Measurements from ENCODE around the gene RAPGEF6.
"Not testable (repeated sequence)": the region's sequence is repeated elsewhere in the genome, so short reads cannot be mapped to it uniquely, and the experiment has no call there.

RAPGEF6 gene, protein sequence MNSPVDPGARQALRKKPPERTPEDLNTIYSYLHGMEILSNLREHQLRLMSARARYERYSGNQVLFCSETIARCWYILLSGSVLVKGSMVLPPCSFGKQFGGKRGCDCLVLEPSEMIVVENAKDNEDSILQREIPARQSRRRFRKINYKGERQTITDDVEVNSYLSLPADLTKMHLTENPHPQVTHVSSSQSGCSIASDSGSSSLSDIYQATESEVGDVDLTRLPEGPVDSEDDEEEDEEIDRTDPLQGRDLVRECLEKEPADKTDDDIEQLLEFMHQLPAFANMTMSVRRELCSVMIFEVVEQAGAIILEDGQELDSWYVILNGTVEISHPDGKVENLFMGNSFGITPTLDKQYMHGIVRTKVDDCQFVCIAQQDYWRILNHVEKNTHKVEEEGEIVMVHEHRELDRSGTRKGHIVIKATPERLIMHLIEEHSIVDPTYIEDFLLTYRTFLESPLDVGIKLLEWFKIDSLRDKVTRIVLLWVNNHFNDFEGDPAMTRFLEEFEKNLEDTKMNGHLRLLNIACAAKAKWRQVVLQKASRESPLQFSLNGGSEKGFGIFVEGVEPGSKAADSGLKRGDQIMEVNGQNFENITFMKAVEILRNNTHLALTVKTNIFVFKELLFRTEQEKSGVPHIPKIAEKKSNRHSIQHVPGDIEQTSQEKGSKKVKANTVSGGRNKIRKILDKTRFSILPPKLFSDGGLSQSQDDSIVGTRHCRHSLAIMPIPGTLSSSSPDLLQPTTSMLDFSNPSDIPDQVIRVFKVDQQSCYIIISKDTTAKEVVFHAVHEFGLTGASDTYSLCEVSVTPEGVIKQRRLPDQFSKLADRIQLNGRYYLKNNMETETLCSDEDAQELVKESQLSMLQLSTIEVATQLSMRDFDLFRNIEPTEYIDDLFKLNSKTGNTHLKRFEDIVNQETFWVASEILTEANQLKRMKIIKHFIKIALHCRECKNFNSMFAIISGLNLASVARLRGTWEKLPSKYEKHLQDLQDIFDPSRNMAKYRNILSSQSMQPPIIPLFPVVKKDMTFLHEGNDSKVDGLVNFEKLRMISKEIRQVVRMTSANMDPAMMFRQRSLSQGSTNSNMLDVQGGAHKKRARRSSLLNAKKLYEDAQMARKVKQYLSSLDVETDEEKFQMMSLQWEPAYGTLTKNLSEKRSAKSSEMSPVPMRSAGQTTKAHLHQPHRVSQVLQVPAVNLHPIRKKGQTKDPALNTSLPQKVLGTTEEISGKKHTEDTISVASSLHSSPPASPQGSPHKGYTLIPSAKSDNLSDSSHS (N-terminal part only)

DNA sequence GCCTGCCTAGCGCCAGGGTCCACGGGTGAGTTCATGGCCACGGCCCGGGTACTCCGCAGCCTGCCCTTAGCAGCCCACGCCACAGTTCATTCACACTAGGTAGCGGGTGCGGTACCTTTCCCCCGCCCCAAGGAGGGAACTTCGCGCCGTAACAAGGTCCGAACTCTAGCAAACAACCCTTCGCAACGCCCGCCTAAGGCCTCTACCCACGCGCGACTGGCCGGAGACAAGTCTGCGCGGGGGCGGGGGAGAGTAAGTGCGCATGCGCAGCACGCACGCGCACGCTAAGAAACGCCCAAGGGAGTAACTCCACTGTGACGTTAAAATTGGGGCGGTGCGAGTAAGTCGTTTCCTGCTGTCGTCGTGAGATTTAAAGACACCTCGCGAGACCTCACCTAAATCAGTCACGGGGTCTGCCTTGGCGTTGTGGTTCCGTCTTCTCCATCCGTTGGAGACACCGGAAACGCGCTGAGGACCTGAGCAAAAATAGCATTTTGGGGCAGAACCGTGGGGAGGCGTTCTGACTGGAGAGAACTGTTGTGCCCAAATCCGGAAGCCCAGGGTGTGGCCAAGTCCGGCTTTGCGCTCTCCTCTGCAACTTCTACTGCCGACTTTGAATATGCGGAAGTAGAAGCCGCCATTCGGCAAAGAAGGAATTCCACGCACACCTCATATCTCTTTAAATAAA, at the start of gene RAPGEF6:
TSS of gene RAPGEF6 (minus strand) at position 234 of the 688 bp plus-strand sequence. CDS start at position 35, 199 bp downstream.
- H3K4me3 ChIP-seq (ENCODE audit: low read depth, low read length), result peak within 1 kb of the TSS; percentile 81
- TF ChIP-seq, protein P1, sequence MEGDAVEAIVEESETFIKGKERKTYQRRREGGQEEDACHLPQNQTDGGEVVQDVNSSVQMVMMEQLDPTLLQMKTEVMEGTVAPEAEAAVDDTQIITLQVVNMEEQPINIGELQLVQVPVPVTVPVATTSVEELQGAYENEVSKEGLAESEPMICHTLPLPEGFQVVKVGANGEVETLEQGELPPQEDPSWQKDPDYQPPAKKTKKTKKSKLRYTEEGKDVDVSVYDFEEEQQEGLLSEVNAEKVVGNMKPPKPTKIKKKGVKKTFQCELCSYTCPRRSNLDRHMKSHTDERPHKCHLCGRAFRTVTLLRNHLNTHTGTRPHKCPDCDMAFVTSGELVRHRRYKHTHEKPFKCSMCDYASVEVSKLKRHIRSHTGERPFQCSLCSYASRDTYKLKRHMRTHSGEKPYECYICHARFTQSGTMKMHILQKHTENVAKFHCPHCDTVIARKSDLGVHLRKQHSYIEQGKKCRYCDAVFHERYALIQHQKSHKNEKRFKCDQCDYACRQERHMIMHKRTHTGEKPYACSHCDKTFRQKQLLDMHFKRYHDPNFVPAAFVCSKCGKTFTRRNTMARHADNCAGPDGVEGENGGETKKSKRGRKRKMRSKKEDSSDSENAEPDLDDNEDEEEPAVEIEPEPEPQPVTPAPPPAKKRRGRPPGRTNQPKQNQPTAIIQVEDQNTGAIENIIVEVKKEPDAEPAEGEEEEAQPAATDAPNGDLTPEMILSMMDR (IDR thresholded peaks at IDR 0.05; ENCODE audit: insufficient read depth, low read depth, low read length, missing control alignments), result peak; percentile 0
- DNase-seq (ENCODE audit: low read depth), result peak; percentile 100

DNA sequence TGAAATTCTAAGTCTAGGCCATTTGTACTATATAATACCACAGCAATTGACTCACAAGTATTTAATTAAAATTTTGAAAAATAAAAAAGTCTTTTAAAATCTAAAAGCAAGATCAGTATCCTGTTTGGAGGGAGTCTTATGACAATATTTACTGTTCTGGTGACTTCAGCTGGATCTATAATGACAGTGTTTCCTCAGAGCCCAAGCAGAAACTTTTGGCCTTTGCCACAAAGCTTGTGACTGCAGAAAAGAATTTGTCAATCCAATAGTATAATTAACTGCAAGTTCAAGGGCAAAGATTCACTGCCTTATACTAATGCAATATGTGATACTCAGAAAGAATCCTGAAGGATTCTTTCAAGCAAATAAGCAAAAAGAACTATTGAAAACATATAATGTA, 49.6 kb upstream of the RAPGEF6 start:
- no peak overlapping the region for H3K4me3 ChIP-seq (ENCODE audit: low read depth, low read length)
- no peak for DNase-seq (ENCODE audit: low read depth)
- TF ChIP-seq, protein P1 (IDR thresholded peaks at IDR 0.05; ENCODE audit: insufficient read depth, low read depth, low read length, missing control alignments), result no peak

DNA sequence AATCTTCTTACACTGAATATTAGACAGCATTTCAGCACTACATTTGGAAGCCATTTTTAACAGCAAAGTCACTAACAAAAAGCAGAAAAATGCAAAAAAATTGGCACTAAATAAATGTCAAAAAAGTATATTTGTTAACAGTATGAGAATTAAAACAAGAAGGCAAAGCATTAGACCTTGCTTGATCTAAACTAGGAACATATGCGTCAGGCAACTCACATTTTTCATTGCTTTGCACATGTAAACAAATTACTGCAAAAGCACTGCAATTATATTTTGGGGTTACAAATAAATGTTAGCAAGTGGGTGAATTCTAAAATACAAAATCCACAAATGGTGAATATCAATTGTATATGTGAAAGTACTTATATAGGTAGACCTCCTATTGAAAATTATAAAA, 49.0 kb upstream of the RAPGEF6 start:
- TF ChIP-seq, protein P1 (IDR thresholded peaks at IDR 0.05; ENCODE audit: insufficient read depth, low read depth, low read length, missing control alignments), result no peak
- H3K4me3 ChIP-seq (ENCODE audit: low read depth, low read length), result no peak overlapping the region
- DNase-seq (ENCODE audit: low read depth), result no peak

DNA sequence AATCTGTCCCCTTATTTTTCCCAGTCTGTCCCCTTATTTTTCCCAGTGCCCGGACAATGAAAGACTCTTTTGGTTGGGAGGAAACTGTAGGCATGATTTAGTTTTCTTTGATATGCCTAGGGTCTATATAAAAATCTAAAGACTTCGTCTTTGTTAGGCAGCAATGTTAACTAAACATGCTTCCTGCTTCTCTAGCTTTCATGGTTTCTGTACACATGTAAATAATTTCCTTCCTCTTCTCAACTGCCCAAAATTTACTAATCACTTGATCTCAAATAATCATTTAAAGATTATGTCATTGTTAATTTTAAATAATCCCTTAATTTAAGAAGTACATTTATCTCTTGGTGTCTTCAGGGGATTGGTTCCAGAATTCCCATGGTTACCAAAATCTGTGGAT, 47.8 kb upstream of the RAPGEF6 start:
- no peak overlapping the region for H3K4me3 ChIP-seq (ENCODE audit: low read depth, low read length)
- TF ChIP-seq, protein P1 (IDR thresholded peaks at IDR 0.05; ENCODE audit: insufficient read depth, low read depth, low read length, missing control alignments), result no peak

DNA sequence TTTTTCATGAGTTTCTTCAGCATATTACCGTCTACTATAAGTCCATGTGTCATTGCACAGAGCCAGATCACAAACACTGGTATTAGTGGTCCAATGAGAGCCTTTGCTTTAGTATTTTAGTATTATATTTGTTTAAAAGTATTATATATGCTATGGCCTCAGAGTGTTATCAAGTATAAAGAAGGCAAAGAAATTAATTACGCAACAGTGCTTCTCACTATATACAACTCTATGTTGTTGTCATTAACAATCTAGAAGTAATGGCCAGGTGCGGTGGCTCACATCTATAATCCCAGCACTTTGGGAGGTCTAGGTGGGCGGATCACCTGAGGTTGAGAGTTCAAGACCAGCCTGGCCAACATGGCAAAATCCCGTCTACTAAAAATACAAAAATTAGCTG, 47.1 kb upstream of the RAPGEF6 start:
- TF ChIP-seq, protein P1 (IDR thresholded peaks at IDR 0.05; ENCODE audit: insufficient read depth, low read depth, low read length, missing control alignments), result no peak
- no peak for DNase-seq (ENCODE audit: low read depth)
- no peak overlapping the region for H3K4me3 ChIP-seq (ENCODE audit: low read depth, low read length)

More for the DNA sequence above, 47.8 kb upstream of the RAPGEF6 start:
- DNase-seq (ENCODE audit: low read depth), result no peak

DNA sequence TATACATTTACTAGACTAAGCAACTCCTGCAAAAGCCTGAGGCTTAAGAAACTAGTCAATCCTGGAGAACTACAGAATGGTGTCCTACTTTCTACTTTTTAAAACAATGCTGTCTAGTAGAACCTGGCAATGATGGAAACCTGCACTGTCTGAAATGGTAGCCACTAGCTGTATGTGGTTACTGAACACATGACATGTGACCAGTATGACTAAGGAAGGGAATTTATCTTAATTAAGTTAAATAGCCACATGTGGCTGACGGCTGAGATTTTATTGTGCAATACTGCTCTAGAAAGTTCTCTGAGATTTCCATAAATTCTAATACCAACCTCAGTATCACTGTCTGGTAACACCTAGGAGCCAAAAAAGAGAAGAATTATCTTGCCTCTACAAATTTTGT, 44.9 kb upstream of the RAPGEF6 start:
- DNase-seq (ENCODE audit: low read depth), result no peak
- no peak overlapping the region for H3K4me3 ChIP-seq (ENCODE audit: low read depth, low read length)
- TF ChIP-seq, protein P1 (IDR thresholded peaks at IDR 0.05; ENCODE audit: insufficient read depth, low read depth, low read length, missing control alignments), result no peak

DNA sequence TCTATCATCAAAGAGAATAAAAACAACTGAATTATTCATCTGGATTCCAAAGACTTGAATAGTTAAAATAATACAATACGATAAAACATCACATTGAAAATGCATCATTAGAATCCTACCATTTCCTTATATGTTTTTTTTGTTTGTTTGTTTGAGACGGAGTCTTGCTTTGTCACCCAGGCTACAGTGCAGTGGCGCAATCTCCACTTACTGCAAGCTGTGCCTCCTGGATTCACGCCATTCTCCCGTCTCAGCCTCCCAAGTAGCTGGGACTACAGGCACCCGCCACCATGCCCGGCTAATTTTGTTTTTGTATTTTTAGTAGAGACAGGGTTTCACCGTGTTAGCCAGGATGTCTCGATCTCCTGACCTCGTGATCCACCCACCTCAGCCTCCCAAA, 43.2 kb upstream of the RAPGEF6 start:
- DNase-seq (ENCODE audit: low read depth); H3K4me3 ChIP-seq (ENCODE audit: low read depth, low read length): not testable (repeated sequence)
